Activated CD4-positive, CD25-positive, alpha-beta regulatory T cell treated with anti-CD3 and anti-CD28 coated beads, Interleukin-2, amount 50 U/mL, for 24 hours (primary cell): ENCODE data around the gene TTC13.
"Not testable (repeated sequence)": the region's sequence is repeated elsewhere in the genome, so short reads cannot be mapped to it uniquely, and the experiment has no call there.

Experiments
- ATAC-seq, 2 donors: fragments of 150-1000 bp; cut with Tn5 transposase; one replicate each; pipeline ENCODE4 v1.10.0; 2021; ENCODE audit warnings: mild to moderate bottlenecking in 1 of 2, moderate library complexity in 1 of 2

Gene TTC13

DNA sequence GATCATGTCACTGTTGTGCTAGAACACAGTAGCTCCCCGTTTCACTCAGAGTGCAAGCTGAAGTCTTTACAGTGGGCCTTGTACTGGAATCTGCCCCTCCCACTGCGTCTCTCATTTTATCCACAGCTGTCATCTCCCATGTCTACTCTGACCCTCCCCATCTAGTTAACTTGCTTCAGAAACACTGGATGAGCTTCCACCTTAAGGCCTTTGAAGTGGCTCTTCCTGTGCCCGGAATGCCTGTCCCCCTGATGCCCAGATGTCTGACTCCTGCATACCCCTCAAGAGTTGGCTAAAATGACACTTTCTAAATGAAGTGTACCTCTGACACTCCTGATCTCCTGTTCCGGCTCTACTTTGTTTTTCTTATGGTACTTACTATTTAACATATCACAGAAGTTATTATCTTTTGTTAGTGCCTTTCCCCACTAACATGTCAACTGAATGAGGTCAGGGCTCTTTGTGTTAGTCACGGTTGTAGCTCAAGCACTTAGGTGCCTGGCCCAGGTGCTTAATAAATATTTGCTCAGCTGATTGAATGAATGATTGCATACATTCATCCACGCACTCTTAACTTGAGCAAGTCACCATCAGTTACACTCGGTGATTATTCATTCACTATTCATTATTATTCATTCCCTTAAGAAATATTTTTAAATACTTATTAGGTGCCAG, 13.6 kb upstream of the TTC13 start:
- ATAC-seq = no peak

GRCh38 chr1:230987448-230987847, 8.8 kb upstream of the TTC13 start:
- ATAC-seq = no peak

- ATAC-seq = no peak
Observed at GRCh38 chr1:230986976-230987375, 8.3 kb upstream of the TTC13 start.

GRCh38 chr1:230985711-230986110, 7.0 kb upstream of the TTC13 start:
- ATAC-seq = no peak

- ATAC-seq = not testable (repeated sequence)
Observed at GRCh38 chr1:230984622-230985515, 6.2 kb upstream of the TTC13 start.

- ATAC-seq = no peak
Observed at GRCh38 chr1:230983811-230984210, 5.2 kb upstream of the TTC13 start.

DNA sequence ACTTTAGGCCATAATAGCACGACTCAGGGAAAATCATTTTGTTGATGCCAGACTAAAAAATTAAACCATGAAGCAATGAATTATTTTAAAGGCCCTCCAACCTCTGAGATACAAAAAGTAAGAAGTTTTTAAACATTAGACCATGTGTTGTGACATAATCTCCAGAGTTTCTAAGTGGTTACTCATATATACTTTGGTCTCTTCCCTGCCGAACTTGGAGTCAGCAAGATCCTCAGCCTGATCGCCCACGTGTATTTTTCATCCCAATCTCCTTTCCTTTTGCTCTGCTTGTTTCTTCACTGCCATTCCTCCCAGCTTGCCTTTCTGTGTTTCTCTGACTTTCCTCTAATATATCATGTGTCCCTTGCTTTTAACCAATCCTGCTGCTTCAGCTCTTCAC, 4.0 kb upstream of the TTC13 start:
- ATAC-seq = no peak

- no peak for ATAC-seq
Observed at GRCh38 chr1:230979952-230980351, 1.3 kb upstream of the TTC13 start.

- no peak for ATAC-seq
Observed at GRCh38 chr1:230979389-230979716, 692 bp upstream of the TTC13 start.

DNA sequence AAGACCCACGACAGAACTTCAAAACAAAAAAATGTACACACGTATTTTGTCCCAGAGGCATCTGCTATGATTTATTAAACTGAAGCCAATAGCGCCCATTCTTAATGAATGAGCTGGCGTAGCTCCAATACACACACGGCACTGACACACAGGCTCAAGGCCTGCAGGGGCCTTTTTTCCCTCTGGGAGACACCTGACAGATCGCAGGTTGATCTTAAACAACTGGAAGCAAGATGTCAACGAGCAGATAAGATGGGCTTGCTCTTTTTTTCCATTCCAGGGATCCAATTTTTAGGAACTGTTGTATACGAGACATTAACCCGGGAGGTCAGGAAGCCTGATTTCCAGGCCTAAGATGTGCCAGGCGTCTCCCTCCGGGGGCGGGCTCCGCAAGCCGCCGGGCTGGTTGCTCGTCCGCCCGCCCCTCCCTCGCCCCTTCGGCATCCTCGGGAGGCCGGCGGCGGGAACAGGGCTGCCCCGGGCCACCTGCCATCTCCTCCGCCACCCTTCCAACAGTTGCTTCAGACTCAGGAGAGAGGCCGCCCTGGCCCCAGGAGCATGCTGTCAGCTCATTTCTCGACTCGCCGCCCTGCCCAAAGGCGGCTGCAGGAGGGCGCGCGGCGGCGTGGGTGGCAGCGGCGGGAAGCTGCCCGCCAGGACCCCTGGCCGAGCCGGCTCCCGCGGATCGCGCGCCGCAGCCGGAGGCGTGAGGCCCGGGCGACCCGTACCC, 735 bp downstream of the TTC13 start:
- no peak for ATAC-seq

- ATAC-seq = no peak
Observed at GRCh38 chr1:230976825-230977747, 1.6 kb downstream of the TTC13 start.

DNA sequence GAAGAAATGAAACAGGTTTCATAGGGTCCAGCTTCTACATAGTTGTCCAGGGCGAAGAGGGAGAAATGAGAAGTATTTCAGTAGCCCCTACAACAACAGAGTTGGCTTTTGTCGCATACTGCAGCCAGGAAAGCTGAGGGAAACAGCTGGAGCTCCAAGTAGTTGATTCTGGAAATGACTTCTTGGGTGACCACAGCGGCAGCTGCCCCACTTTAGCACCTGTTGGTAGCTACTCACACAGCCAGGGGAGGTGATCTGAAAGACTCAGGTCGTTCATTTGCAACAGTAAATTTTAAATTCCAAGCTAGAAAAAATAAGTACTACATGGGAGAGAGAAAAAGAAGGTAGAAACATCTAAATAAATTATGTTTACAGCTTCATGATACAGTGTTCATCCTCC, 2.3 kb downstream of the TTC13 start:
- no peak for ATAC-seq

GRCh38 chr1:230975636-230976035, 3.0 kb downstream of the TTC13 start:
- ATAC-seq = no peak

DNA sequence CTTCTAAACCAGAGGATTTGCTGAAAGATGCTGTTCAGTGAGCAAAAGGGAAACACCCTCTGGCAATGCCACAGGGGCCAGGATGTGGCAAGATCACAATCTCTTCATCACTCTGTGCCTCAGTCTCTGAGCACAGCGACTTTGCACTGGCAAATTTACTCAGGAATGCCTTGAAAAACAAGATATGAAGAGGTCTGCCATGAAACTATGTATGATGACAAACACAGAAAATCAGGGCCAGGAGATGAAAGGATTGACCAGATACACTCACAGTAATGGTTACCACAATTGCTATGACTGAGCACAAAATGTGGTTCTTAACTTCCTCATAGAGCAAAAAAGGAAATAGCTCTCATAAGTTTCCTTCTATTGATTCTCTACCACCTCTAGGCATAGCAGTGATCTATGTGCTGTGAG, 5.8 kb downstream of the TTC13 start:
- ATAC-seq = peak; percentile 79 to 85

DNA sequence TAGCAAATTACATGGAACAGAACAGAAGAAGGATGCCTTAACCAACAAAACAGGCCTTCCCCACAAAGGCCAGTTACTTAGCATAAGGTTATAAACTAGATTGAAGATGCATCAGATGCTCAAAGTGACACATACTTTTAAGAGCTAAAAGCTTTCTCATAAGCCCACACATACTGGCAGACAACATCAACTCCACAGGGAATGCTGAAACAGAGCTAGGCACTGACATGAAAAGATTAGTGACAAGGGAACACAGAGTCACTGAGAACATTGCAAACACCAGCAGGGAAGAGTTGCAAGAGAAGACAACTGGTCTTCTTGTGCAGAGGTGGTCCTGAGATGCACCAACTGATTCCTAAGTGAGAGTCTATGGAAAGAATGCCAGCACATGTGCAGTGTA, 6.9 kb downstream of the TTC13 start:
- no peak for ATAC-seq

GRCh38 chr1:230970432-230970831, 8.2 kb downstream of the TTC13 start:
- ATAC-seq = no peak

GRCh38 chr1:230966358-230966873, 12.2 kb downstream of the TTC13 start:
- ATAC-seq = no peak

- no peak for ATAC-seq
Observed at GRCh38 chr1:230965535-230965934, 13.1 kb downstream of the TTC13 start.

- no peak for ATAC-seq
Observed at GRCh38 chr1:230964896-230965295, 13.8 kb downstream of the TTC13 start.

- no peak for ATAC-seq
Observed at GRCh38 chr1:230958370-230958769, 20.3 kb downstream of the TTC13 start.

DNA sequence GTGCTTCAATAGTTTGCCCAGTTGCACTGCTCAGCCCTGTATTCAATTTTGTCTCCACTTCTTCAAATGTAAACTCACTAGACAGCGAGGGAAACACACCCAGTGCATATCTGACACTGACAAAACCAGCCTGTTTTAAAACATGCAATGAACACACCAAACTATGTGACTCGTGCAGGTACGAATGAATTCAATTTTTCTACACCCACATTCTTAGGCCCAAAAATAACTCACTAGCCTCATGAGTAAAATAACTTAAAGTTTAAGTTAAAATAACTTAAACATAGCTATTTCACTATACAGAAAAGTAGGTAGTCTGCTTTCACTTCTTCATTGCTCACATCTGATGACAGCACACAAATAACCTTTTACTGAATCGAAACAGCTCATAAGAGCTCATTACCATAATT, 21.1 kb downstream of the TTC13 start:
- ATAC-seq = no peak

DNA sequence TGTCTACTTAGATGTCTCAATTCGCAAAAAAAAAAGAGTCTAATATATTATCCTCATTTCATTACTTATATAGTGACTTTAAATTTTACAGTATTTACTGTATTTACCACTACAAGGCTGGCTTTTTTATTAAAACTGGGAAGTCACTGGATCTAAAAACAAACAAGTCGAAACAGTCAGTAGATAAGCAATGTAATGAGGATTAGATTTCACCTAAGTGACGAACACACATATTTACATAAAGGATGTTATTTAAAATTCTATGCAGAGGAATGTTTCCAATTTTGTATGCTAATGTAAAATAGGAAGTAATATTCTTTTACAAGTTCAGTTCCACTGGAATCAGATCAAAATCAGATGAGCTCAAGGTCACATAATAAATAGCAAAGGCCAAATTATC, 28.3 kb downstream of the TTC13 start:
- ATAC-seq = no peak
